ENCODE results near the gene NXT2. TPM values are rescaled to one million over a fixed set of nuclear protein-coding genes. Genes with fewer than 3 reads are reported as not detected.

NXT2 gene
- polyA plus RNA-seq, 3 donors = 4.2 to 22.5 (median 18.5) TPM

GRCh38 chrX:109534933-109535332 lies 1.7 kb upstream of the NXT2 start:
- Mint-ChIP-seq H3K27ac (no peak overlapping the region), H3K4me3 (no peak overlapping the region), H3K27me3 (ENCODE audit: low read depth in 3 of 3) (peaks cover 2 to 4% (median 2%) of the 10 kb centered on the region in 3 donors), H3K9me3 (peaks cover 0 to 7% (median 2%) of the 10 kb centered on the region in 7 donors), H3K4me1 (peaks cover 19% of the 10 kb centered on the region), H3K36me3 (no peaks in the 10 kb centered on the region)
- Histone ChIP-seq H3K9ac (ENCODE audit: insufficient read depth, low read length, poor library complexity, severe bottlenecking) (no peak overlapping the region), H3K79me2 (ENCODE audit: insufficient read depth, low read length) (no peaks in the 10 kb centered on the region), H3K4me3 (replicated peaks in 1 of 3; ENCODE audit: low read depth in 2 of 3, low read length in 3 of 3) (no peak overlapping the region), H3K9me3 (replicated peaks in 1 of 2; ENCODE audit: control insufficient read depth in 1 of 2, insufficient read depth in 1 of 2, low read length in 2 of 2) (no peaks in the 10 kb centered on the region), H3K4me1 (ENCODE audit: control insufficient read depth in 1 of 2, insufficient read depth in 2 of 2, low read length in 2 of 2) (peaks cover 16 to 23% of the 10 kb centered on the region in 2 donors), H3K36me3 (replicated peaks in 1 of 2; ENCODE audit: control insufficient read depth in 1 of 2, insufficient read depth in 2 of 2, low read length in 2 of 2) (no peaks in the 10 kb centered on the region), H3K27ac (ENCODE audit: low read depth in 1 of 2, low read length in 2 of 2) (no peak overlapping the region), H4K20me1 (ENCODE audit: insufficient read depth, low read length) (no peaks in the 10 kb centered on the region), H3K27me3 (ENCODE audit: control insufficient read depth in 2 of 2, insufficient read depth in 2 of 2, low read length in 2 of 2) (no peaks in the 10 kb centered on the region), H3K4me2 (replicated peaks; ENCODE audit: extremely low read depth, low read length, poor library complexity, severe bottlenecking) (no peak overlapping the region), H2AFZ (ENCODE audit: insufficient read depth, low read depth, low read length, poor library complexity, severe bottlenecking) (no peak overlapping the region)
- TF ChIP-seq, protein P1, sequence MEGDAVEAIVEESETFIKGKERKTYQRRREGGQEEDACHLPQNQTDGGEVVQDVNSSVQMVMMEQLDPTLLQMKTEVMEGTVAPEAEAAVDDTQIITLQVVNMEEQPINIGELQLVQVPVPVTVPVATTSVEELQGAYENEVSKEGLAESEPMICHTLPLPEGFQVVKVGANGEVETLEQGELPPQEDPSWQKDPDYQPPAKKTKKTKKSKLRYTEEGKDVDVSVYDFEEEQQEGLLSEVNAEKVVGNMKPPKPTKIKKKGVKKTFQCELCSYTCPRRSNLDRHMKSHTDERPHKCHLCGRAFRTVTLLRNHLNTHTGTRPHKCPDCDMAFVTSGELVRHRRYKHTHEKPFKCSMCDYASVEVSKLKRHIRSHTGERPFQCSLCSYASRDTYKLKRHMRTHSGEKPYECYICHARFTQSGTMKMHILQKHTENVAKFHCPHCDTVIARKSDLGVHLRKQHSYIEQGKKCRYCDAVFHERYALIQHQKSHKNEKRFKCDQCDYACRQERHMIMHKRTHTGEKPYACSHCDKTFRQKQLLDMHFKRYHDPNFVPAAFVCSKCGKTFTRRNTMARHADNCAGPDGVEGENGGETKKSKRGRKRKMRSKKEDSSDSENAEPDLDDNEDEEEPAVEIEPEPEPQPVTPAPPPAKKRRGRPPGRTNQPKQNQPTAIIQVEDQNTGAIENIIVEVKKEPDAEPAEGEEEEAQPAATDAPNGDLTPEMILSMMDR (IDR thresholded peaks at IDR 0.05) = no peak
- DNase-seq = no peak
- WGBS (ENCODE audit: insufficient coverage) = 100% methylated on average over 1 of the region's 10 CpGs
- intact Hi-C loops (cut with micrococcal nuclease) = no loop called here

DNA sequence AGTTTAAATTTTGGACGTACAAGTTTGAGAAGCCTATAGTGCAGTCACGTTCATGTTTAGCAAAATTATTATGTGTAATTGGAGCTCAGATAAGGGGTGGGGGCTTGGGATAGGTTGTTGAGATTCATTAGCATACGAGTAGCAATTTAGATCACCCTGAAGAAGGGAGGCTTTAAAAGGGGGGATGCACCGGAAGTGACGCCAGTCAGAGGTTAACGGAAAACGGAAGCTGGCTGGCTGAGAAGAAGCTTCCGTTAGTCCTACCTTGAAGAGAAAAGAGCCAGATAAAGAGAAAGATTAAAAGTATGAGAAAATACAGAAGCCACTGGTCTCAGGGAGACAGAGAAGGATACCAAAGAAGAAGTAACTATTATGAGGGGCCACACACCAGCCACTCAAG lies 1.1 kb upstream of the NXT2 start:
- 100% methylated on average over 6 of the region's 8 CpGs for WGBS (ENCODE audit: insufficient coverage)
- Mint-ChIP-seq H3K9me3 (peaks cover 0 to 7% (median 2%) of the 10 kb centered on the region in 7 donors), H3K27me3 (ENCODE audit: low read depth in 3 of 3) (peaks cover 2 to 4% (median 2%) of the 10 kb centered on the region in 3 donors), H3K36me3 (no peaks in the 10 kb centered on the region), H3K4me1 (peaks cover 19% of the 10 kb centered on the region), H3K4me3 (no peak overlapping the region), H3K27ac (peak overlapping the region in 2 of 7 donors; percentile 4 to 40)
- Histone ChIP-seq H3K9ac (ENCODE audit: insufficient read depth, low read length, poor library complexity, severe bottlenecking) (no peak overlapping the region), H4K20me1 (ENCODE audit: insufficient read depth, low read length) (no peaks in the 10 kb centered on the region), H3K4me1 (ENCODE audit: control insufficient read depth in 1 of 2, insufficient read depth in 2 of 2, low read length in 2 of 2) (peaks cover 16 to 23% of the 10 kb centered on the region in 2 donors), H3K9me3 (replicated peaks in 1 of 2; ENCODE audit: control insufficient read depth in 1 of 2, insufficient read depth in 1 of 2, low read length in 2 of 2) (no peaks in the 10 kb centered on the region), H3K4me2 (replicated peaks; ENCODE audit: extremely low read depth, low read length, poor library complexity, severe bottlenecking) (no peak overlapping the region), H3K4me3 (replicated peaks in 1 of 3; ENCODE audit: low read depth in 2 of 3, low read length in 3 of 3) (no peak overlapping the region), H3K27ac (ENCODE audit: low read depth in 1 of 2, low read length in 2 of 2) (no peak overlapping the region), H2AFZ (ENCODE audit: insufficient read depth, low read depth, low read length, poor library complexity, severe bottlenecking) (no peak overlapping the region), H3K36me3 (replicated peaks in 1 of 2; ENCODE audit: control insufficient read depth in 1 of 2, insufficient read depth in 2 of 2, low read length in 2 of 2) (no peaks in the 10 kb centered on the region), H3K79me2 (ENCODE audit: insufficient read depth, low read length) (no peaks in the 10 kb centered on the region), H3K27me3 (ENCODE audit: control insufficient read depth in 2 of 2, insufficient read depth in 2 of 2, low read length in 2 of 2) (no peaks in the 10 kb centered on the region)
- TF ChIP-seq, protein P1 (IDR thresholded peaks at IDR 0.05) = no peak
- intact Hi-C loops (cut with micrococcal nuclease) = no loop called here
- no peak for DNase-seq
